OCI-LY3 (cell line): ENCODE measurements around the gene NPHP1.
"Not testable (repeated sequence)": the region's sequence is repeated elsewhere in the genome, so short reads cannot be mapped to it uniquely, and the experiment has no call there.

Experiments
- CTCF ChIP-seq: fragments of 200-600, 300-600 bp; sonication (generic); IDR thresholded peaks from 2 replicates; pipeline ENCODE4 v1.5.1; 2014; ENCODE audit warnings: antibody characterized with exemption, low read length, low read depth
- EZH2phosphoT487 ChIP-seq: fragments of 200-600 bp; shearing (Covaris generic); IDR thresholded peaks from 2 replicates; pipeline ENCODE4 v1.6.1; 2018; ENCODE audit warnings: antibody characterized with exemption, mixed run types, low read depth

DNA sequence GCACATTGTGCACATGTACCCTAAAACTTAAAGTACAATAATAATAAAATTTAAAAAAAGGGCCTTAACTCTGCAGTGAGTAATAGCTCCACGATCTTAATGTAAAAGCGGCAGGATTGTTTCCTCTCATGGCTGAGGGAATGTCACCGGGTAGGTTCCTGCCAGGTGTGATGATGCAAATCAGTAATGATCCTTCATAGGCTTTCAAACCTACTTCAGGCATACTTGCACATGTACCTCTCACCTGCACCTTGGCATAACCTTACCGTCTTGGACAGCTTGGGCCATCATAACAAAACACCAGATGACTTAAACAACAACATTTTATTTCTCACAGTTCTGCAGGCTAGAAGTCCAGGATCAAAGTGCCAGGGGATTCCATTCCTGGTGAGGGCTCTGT, 128.9 kb downstream of the NPHP1 start:
- not testable (repeated sequence) for TF ChIP-seq CTCF, EZH2phosphoT487
